HepG2 (cell line): ENCODE measurements around the gene AP1M1. TPM values are rescaled to one million over a fixed set of nuclear protein-coding genes. Genes with fewer than 3 reads are reported as not detected.

ENCODE experiments used
- ATAC-seq: fragments of 200-7000 bp; cut with Tn5 transposase; 3 replicates; pipeline ENCODE4 v1.9.1; 2020; ENCODE audit warnings: mild to moderate bottlenecking, moderate library complexity
- BruUV-seq: library from RNA; stranded (reverse); fragments of 400-500 nt; replicated peaks from 2 replicates; lab custom pipeline; 2021; lab: Mats Ljungman, UMichigan
- CTCF ChIA-PET: fragments of 300-600 bp; formaldehyde crosslinking; extraction: SDS; loops from one replicate; lab custom pipeline; 2021; ENCODE audit warnings: low total read pairs, inconsistent platforms, low intra/inter-chr PET ratio; lab: Yijun Ruan, JAX
- POLR2A ChIA-PET: fragments of 350-600 bp; sonication (Branson Sonifier 250); formaldehyde crosslinking; loops from one replicate; lab custom pipeline; 2020; ENCODE audit warnings: antibody characterized with exemption, inconsistent platforms; lab: Yijun Ruan, JAX
- DNase-seq: peaks from one replicate; pipeline ENCODE4 v3.0.0-alpha.2; 2015; ENCODE audit warnings: low spot score
- FAIRE-seq: peaks from 3 replicates; lab custom pipeline; 2011; peaks lifted over from hg19 to GRCh38; lab: Jason Lieb, UNC
- H2AFZ ChIP-seq: one replicate; pipeline ENCODE4 v1.6.1; 2011; ENCODE audit warnings: low read length, inconsistent platforms
- H3K27ac ChIP-seq: fragments of 300-600 bp; 3 replicates; pipeline ENCODE4 v1.8.0; 2011; ENCODE audit warnings: mixed run types, mild to moderate bottlenecking, mixed read lengths, low read length, inconsistent platforms; ENCODE audit not compliant: insufficient read depth; ENCODE audit errors: extremely low read length
- H3K27me3 ChIP-seq, 2 experiments: fragments of 200-600 bp in 1 of 2; 2 replicates in 1 of 2; 3 replicates in 1 of 2; pipeline versions ENCODE4 v1.6.0 to v1.8.0; 2011; ENCODE audit warnings: low read length in 2 of 2, mild to moderate bottlenecking in 2 of 2, moderate library complexity in 2 of 2, inconsistent platforms in 1 of 2; ENCODE audit not compliant: insufficient read depth in 2 of 2, control insufficient read depth in 1 of 2
- H3K36me3 ChIP-seq, 2 experiments: fragments of 200-600 bp in 1 of 2; replicated peaks in 1 of 2; 2 replicates in 1 of 2; 3 replicates in 1 of 2; pipeline versions ENCODE4 v1.5.1 to v1.8.0; 2011; ENCODE audit warnings: low read length in 2 of 2, inconsistent platforms in 1 of 2; ENCODE audit not compliant: insufficient read depth in 2 of 2, control insufficient read depth in 1 of 2
- H3K4me1 ChIP-seq: 2 replicates; pipeline ENCODE4 v1.5.1; 2012; ENCODE audit warnings: low read length, inconsistent platforms; ENCODE audit not compliant: insufficient read depth
- H3K4me2 ChIP-seq: 2 replicates; pipeline ENCODE4 v1.6.0; 2011; ENCODE audit warnings: low read depth, low read length, inconsistent platforms
- H3K4me3 ChIP-seq, 3 experiments: fragments of 200-600 bp in 1 of 3; sonication (generic), shearing (Covaris generic) in 1 of 3; replicated peaks in 1 of 3; 2 replicates each; pipeline ENCODE4 v1.5.1; 2011 to 2016; ENCODE audit warnings: low read length in 3 of 3, inconsistent platforms in 2 of 3, low read depth in 2 of 3, mild to moderate bottlenecking in 2 of 3, control low read depth in 1 of 3, mixed read lengths in 1 of 3; ENCODE audit not compliant: insufficient read depth in 1 of 3
- H3K79me2 ChIP-seq: one replicate; pipeline ENCODE4 v1.6.1; 2011; ENCODE audit warnings: low read length, inconsistent platforms; ENCODE audit not compliant: insufficient read depth
- H3K9ac ChIP-seq: 2 replicates; pipeline ENCODE4 v1.6.0; 2011; ENCODE audit warnings: mild to moderate bottlenecking, low read depth, low read length, inconsistent platforms; ENCODE audit not compliant: insufficient read depth
- H3K9me3 ChIP-seq: 2 replicates; pipeline ENCODE4 v1.5.1; 2012; ENCODE audit warnings: mild to moderate bottlenecking, low read length
- H4K20me1 ChIP-seq: 2 replicates; pipeline ENCODE4 v1.6.0; 2011; ENCODE audit warnings: inconsistent platforms, mild to moderate bottlenecking, low read length, moderate library complexity; ENCODE audit not compliant: insufficient read depth
- AHR ChIP-seq: IDR thresholded peaks from 2 replicates; pipeline ENCODE4 v1.6.1; 2018; ENCODE audit warnings: missing genetic modification reagents, missing compliant biosample characterization
- ARNTL ChIP-seq: sonication (generic); formaldehyde crosslinking; IDR thresholded peaks from 2 replicates; pipeline ENCODE4 v1.4.0; 2020; ENCODE audit warnings: mild to moderate bottlenecking, missing genetic modification reagents
- GTF3A ChIP-seq: sonication (generic); formaldehyde crosslinking; conservative IDR thresholded peaks from 2 replicates; pipeline ENCODE4 v1.4.0; 2020; ENCODE audit warnings: mild to moderate bottlenecking, missing genetic modification reagents
- GZF1 ChIP-seq: sonication (generic); formaldehyde crosslinking; IDR thresholded peaks from 2 replicates; pipeline ENCODE4 v1.5.1; 2020; ENCODE audit warnings: mild to moderate bottlenecking, missing genetic modification reagents
- MLXIP ChIP-seq: sonication (generic); formaldehyde crosslinking; IDR thresholded peaks from 2 replicates; pipeline ENCODE4 v1.9.0; 2021; ENCODE audit warnings: missing genetic modification reagents, borderline replicate concordance
- RFX5 ChIP-seq: IDR thresholded peaks from 2 replicates; pipeline ENCODE4 v1.6.1; 2011; ENCODE audit warnings: low read depth, low read length, improper control_type of control experiment
- THYN1 ChIP-seq: sonication (generic); formaldehyde crosslinking; IDR thresholded peaks from 2 replicates; pipeline ENCODE4 v1.8.1; 2023; ENCODE audit warnings: low read depth, mild to moderate bottlenecking, moderate library complexity, missing genetic modification reagents, borderline replicate concordance
- U2AF2 ChIP-seq: fragments of 200-400 bp; formaldehyde crosslinking; IDR thresholded peaks from 2 replicates; pipeline ENCODE4 v1.6.1; 2017; ENCODE audit warnings: low read depth, mild to moderate bottlenecking, low read length
- ZBTB49 ChIP-seq: sonication (generic); formaldehyde crosslinking; IDR thresholded peaks from 2 replicates; pipeline ENCODE4 v1.4.0; 2020; ENCODE audit warnings: missing genetic modification reagents, borderline replicate concordance
- ZNF441 ChIP-seq: sonication (generic); formaldehyde crosslinking; IDR thresholded peaks from 2 replicates; pipeline ENCODE4 v1.7.0; 2021; ENCODE audit warnings: missing genetic modification reagents, borderline replicate concordance
- ZNF557 ChIP-seq: sonication (generic); formaldehyde crosslinking; IDR thresholded peaks from 2 replicates; pipeline ENCODE4 v1.4.0; 2020; ENCODE audit warnings: missing genetic modification reagents
- ZNF619 ChIP-seq: sonication (generic); formaldehyde crosslinking; IDR thresholded peaks from 2 replicates; pipeline ENCODE4 v1.4.0; 2020; ENCODE audit warnings: mild to moderate bottlenecking, missing genetic modification reagents
- WGBS: methylation state at CpG from one replicate; pipeline ENCODE4 v1.1.6; 2017; ENCODE audit warnings: low lambda C conversion rate; 5-methylcytosine and 5-hydroxymethylcytosine counted together
- in situ Hi-C: cut with HindIII; loops from 2 replicates; pipeline ENCODE4 v1.10.0; 2017; ENCODE audit warnings: low pct_unique_long_range_greater_than_20kb; ENCODE audit not compliant: extremely low pct_ligation_motif_present
- intact Hi-C: fragments of 100-400 bp; cut with micrococcal nuclease; formaldehyde crosslinking; loops from one replicate; pipeline ENCODE4 v1.10.0; 2022; ENCODE audit not compliant: unreplicated experiment
- polyA plus RNA-seq, 8 experiments: library from polyadenylated mRNA; depleted of rRNA in 3 of 8; stranded (reverse) in 7 of 8; unstranded in 1 of 8; fragments of >200 nt; fragmentation: Illumina TruSeq in 4 of 8; extraction: Trizol in 4 of 8; gene quantifications; 2 replicates each; pipeline versions ENCODE4 v1.2.1 to v1.2.3, GENCODE V29; 2011 to 2016; ENCODE audit warnings: low read depth in 4 of 8, missing spikeins in 1 of 8, mixed read lengths in 1 of 8; ENCODE audit not compliant: insufficient read depth in 1 of 8
- total RNA-seq, 5 experiments: library from RNA; depleted of rRNA; stranded (reverse); fragments of >200 nt; fragmentation: Illumina TruSeq; extraction: Trizol; gene quantifications; 2 replicates each; pipeline ENCODE4 v1.2.3, GENCODE V29; 2016; ENCODE audit warnings: low read depth in 1 of 5

AP1M1 gene
- total and polyA plus RNA-seq, 2 of the 13 experiments (the other 11 are each of a cell fraction or from before 2014, with no cell fraction given) = 34.4 to 46.1 TPM

- no TSS peak for BruUV-seq
- no peak overlapping the region for H3K27ac ChIP-seq
- no peaks in the 10 kb centered on the region for H3K27me3 ChIP-seq
- no peak overlapping the region for H3K9ac ChIP-seq
- peaks cover 24 to 37% of the 10 kb centered on the region in 2 experiments; a peak in 4 of 5 replicates for H3K36me3 ChIP-seq
- H3K4me3 ChIP-seq = no peak overlapping the region
- H2AFZ ChIP-seq = no peak overlapping the region
- in situ Hi-C loops = no loop called here
- 97% methylated on average over 21 of the region's 21 CpGs for WGBS
- ATAC-seq (no peak), DNase-seq (no peak), FAIRE-seq (no peak)
- H3K79me2 ChIP-seq = no peaks in the 10 kb centered on the region
- TF ChIP-seq RFX5 (no peak), GTF3A (CRISPR knock-in tag) (no peak), U2AF2 (no peak), ZNF441 (no peak), ARNTL (CRISPR knock-in tag) (no peak), ZBTB49 (no peak), MLXIP (CRISPR knock-in tag) (no peak), AHR (CRISPR knock-in tag) (no peak), ZNF557 (CRISPR knock-in tag) (no peak), GZF1 (CRISPR knock-in tag) (no peak), ZNF619 (CRISPR knock-in tag) (no peak), THYN1 (CRISPR knock-in tag) (no peak)
- H3K4me1 ChIP-seq = peaks cover 14% of the 10 kb centered on the region
- intact Hi-C loops = no loop called here
- ChIA-PET CTCF (no interaction called here), POLR2A (no interaction called here)
- H3K9me3 ChIP-seq = no peaks in the 10 kb centered on the region
- no peak overlapping the region for H3K4me2 ChIP-seq
- H4K20me1 ChIP-seq = no peaks in the 10 kb centered on the region
Measured at GRCh38 chr19:16208064-16208759, 10.5 kb downstream of the AP1M1 start.
